Measurements from ENCODE around the gene PACRG.

The PACRG gene

DNA sequence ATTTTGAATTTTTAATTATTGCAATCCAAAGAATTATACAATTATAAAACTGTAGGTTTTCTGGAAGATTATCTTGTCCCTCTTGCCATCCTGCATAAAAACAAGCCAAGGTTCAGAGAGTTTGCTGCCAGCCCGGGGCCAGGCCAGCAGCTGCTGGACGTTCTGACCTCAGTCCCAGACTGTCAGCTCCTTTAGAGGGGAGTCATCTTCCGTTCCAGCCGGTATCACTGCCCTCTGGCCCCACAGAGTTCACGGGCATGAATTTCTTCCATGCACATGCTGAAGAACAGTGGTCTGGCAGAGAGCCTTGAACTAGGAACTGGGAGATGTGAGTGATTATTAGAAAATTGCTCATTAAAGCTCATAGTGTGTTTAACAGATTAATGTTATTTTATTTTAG lies 556.4 kb downstream of the PACRG start:
- Histone ChIP-seq H3K9me3 (no peaks in the 10 kb centered on the region), H3K27me3 (no peaks in the 10 kb centered on the region), H3K36me3 (no peaks in the 10 kb centered on the region), H3K27ac (no peak overlapping the region), H3K4me3 (ENCODE audit: low read depth in 1 of 2, low read length in 1 of 2) (no peak overlapping the region), H3K4me1 (ENCODE audit: control insufficient read depth in 1 of 2, insufficient read depth in 1 of 2, low read depth in 1 of 2, low read length in 1 of 2) (no peaks in the 10 kb centered on the region)
- TF ChIP-seq, protein P1, sequence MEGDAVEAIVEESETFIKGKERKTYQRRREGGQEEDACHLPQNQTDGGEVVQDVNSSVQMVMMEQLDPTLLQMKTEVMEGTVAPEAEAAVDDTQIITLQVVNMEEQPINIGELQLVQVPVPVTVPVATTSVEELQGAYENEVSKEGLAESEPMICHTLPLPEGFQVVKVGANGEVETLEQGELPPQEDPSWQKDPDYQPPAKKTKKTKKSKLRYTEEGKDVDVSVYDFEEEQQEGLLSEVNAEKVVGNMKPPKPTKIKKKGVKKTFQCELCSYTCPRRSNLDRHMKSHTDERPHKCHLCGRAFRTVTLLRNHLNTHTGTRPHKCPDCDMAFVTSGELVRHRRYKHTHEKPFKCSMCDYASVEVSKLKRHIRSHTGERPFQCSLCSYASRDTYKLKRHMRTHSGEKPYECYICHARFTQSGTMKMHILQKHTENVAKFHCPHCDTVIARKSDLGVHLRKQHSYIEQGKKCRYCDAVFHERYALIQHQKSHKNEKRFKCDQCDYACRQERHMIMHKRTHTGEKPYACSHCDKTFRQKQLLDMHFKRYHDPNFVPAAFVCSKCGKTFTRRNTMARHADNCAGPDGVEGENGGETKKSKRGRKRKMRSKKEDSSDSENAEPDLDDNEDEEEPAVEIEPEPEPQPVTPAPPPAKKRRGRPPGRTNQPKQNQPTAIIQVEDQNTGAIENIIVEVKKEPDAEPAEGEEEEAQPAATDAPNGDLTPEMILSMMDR (IDR thresholded peaks at IDR 0.05) = no peak

DNA sequence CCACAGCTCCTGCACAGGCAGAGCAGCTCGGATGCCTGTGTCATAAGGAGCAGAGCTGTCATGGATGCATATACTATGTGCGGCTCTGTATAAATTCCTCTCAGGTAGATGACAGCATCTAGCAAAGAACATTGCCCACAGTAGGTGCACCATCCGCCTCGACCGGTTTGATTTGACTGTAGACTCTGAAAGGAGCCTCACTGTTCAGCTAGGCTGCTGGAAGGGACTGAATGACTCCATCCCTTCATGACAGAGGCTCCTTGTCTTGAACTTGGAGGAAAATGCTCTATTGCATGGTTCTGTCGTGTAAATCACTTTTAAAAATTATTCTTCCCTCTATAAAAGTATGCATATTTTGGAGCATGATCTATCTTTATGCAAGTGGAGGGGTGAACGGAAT lies 557.9 kb downstream of the PACRG start:
- H3K36me3 ChIP-seq = no peaks in the 10 kb centered on the region
- no peaks in the 10 kb centered on the region for H3K4me1 ChIP-seq (ENCODE audit: control insufficient read depth in 1 of 2, insufficient read depth in 1 of 2, low read depth in 1 of 2, low read length in 1 of 2)
- TF ChIP-seq, protein P1 (IDR thresholded peaks at IDR 0.05) = no peak
- H3K9me3 ChIP-seq = no peaks in the 10 kb centered on the region
- no peak overlapping the region for H3K27ac ChIP-seq
- H3K27me3 ChIP-seq = no peaks in the 10 kb centered on the region
- no peak overlapping the region for H3K4me3 ChIP-seq (ENCODE audit: low read depth in 1 of 2, low read length in 1 of 2)

DNA sequence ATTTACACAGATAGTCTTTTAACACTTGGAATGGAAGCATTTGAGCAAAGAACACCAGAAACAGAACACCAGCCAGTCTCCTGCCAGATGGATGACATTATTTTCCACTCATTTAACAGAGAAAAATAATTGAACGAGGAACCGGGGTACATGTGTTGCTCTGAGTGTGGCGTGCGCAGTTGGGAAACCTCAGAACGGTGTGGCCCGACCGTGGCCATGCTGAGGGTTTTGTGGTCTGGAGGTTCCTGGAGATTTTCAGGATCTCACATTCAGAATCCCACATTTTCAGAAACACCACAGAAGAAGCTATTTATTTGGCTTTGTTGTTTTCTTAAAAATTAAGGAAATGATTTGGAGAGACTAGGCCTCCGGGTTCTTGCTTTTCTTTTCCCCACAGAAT lies 559.9 kb downstream of the PACRG start:
- TF ChIP-seq, protein P1 (IDR thresholded peaks at IDR 0.05) = no peak

DNA sequence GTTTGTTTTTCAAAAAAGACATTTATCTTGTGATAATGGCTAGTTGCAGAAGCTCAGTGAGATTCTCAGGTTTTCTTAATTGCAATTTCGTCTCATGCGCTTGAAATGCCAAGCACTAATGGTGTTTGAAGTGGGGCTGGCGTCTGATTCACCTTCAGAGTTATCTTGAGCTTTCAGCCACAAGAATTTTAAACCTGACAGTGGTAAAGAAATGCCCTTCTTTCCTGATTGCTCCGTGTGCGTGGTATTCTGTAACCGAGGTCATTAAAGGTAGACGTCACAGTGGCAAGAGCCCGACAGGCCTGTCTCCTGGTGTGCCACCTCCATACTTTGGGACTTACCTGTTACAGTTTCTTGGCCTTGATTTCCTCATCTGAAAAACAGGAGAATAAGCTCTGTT lies 560.3 kb downstream of the PACRG start:
- Histone ChIP-seq H3K9me3 (no peaks in the 10 kb centered on the region), H3K27ac (no peak overlapping the region), H3K27me3 (no peaks in the 10 kb centered on the region), H3K4me1 (ENCODE audit: control insufficient read depth in 1 of 2, insufficient read depth in 1 of 2, low read depth in 1 of 2, low read length in 1 of 2) (no peaks in the 10 kb centered on the region), H3K4me3 (ENCODE audit: low read depth in 1 of 2, low read length in 1 of 2) (no peak overlapping the region), H3K36me3 (no peaks in the 10 kb centered on the region)
- TF ChIP-seq, protein P1 (IDR thresholded peaks at IDR 0.05) = no peak

More for the DNA sequence above, 559.9 kb downstream of the PACRG start:
- no peak overlapping the region for H3K4me3 ChIP-seq (ENCODE audit: low read depth in 1 of 2, low read length in 1 of 2)
- H3K36me3 ChIP-seq = no peaks in the 10 kb centered on the region
- no peaks in the 10 kb centered on the region for H3K9me3 ChIP-seq
- no peak overlapping the region for H3K27ac ChIP-seq
- no peaks in the 10 kb centered on the region for H3K27me3 ChIP-seq
- H3K4me1 ChIP-seq (ENCODE audit: control insufficient read depth in 1 of 2, insufficient read depth in 1 of 2, low read depth in 1 of 2, low read length in 1 of 2) = no peaks in the 10 kb centered on the region

DNA sequence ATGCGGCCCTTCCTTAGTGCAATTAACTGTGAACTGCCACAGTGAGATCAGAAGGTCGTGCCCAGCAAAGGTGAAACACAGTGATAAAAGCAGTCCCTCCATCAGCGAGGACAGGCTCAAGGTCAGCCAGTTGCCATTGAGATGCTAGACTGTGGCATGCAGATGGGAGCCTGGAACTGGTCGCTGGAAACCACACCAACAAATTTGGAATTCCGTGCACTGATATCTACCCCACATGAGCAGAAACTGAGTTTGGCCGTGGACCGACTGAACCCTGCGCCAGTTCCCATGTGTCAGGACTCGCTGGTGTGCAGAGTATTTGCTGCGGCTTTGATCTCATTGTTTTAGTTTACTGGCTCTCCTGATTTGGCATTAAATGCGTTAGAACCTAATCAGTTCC lies 561.1 kb downstream of the PACRG start:
- TF ChIP-seq, protein P1 (IDR thresholded peaks at IDR 0.05) = no peak
- no peak overlapping the region for H3K27ac ChIP-seq
- no peaks in the 10 kb centered on the region for H3K36me3 ChIP-seq

DNA sequence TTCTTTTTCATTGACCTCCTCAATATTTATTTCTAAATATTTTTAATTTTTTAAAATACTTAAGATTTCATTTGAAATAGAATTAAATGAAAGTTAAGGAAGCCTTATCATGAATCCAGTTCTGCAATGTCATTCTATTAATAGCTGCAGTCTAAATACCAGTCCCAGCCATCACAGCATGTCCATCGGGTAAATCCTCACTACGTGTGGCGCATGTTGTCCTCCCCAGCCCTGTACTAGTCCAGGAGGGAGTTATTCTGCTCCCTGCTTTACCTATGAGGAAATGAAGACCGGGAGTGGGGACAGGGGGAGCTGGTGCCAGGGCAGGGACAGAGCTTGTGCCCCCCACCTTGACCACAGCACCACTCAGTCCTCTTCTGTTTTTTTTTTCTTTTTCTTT lies 561.7 kb downstream of the PACRG start:
- Histone ChIP-seq H3K27ac (no peak overlapping the region), H3K4me1 (ENCODE audit: control insufficient read depth in 1 of 2, insufficient read depth in 1 of 2, low read depth in 1 of 2, low read length in 1 of 2) (no peaks in the 10 kb centered on the region), H3K27me3 (no peaks in the 10 kb centered on the region), H3K9me3 (no peaks in the 10 kb centered on the region), H3K4me3 (ENCODE audit: low read depth in 1 of 2, low read length in 1 of 2) (no peak overlapping the region), H3K36me3 (no peaks in the 10 kb centered on the region)
- TF ChIP-seq, protein P1 (IDR thresholded peaks at IDR 0.05) = no peak

More for the DNA sequence above, 561.1 kb downstream of the PACRG start:
- Histone ChIP-seq H3K9me3 (no peaks in the 10 kb centered on the region), H3K27me3 (no peaks in the 10 kb centered on the region), H3K4me1 (ENCODE audit: control insufficient read depth in 1 of 2, insufficient read depth in 1 of 2, low read depth in 1 of 2, low read length in 1 of 2) (no peaks in the 10 kb centered on the region), H3K4me3 (ENCODE audit: low read depth in 1 of 2, low read length in 1 of 2) (no peak overlapping the region)

All from neutrophil (primary cell).